ENCODE results near the gene ZNF761.
"Not testable (repeated sequence)": the region's sequence is repeated elsewhere in the genome, so short reads cannot be mapped to it uniquely, and the experiment has no call there.

The ZNF761 gene

DNA sequence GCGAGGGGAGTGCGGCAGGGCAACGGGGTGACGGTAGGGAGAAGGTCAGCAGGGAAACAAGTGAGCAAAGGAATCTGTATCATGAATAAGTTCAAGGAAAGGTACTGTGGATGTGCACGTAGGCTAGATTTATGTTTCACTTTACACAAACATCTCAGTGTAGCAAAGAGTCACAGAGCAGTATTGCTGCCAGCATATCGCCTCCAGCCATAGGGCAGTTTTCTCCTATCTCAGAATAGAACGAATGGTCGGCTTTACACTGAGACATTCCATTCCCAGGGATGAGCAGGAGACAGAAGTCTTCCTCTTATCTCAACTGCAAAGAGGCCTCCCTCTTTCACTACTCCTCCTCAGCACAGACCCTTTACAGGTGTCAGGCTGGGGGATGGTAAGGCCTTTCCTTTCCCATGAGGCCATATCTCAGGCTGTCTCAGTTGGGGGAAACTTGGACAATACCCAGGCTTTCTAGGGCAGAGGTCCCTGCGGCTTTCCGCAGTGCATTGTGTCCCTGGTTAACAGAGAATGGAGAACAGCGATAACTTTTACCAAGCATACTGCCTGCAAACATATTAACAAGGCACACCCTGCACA lies 28.4 kb downstream of the ZNF761 start:
- DNase-seq, result not testable (repeated sequence)

DNA sequence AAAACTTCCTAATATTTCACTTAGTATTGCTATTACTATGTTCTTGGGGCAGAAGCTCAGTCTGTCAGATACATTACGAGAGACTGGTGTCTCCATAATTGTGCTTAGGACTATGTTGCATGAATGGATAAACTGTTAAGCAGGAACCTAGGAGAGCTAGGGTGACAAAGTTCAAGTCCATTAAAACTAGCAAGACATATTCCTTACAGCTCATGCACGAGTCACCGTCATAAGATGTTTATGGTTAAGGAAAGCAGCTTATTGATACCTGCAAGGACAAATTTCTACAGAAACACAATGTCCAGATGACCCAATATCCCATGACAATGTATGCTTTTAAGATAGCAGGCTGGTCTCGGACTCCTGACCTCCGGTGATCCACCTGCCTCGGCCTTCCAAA lies 30.1 kb downstream of the ZNF761 start:
- no peak for DNase-seq

DNA sequence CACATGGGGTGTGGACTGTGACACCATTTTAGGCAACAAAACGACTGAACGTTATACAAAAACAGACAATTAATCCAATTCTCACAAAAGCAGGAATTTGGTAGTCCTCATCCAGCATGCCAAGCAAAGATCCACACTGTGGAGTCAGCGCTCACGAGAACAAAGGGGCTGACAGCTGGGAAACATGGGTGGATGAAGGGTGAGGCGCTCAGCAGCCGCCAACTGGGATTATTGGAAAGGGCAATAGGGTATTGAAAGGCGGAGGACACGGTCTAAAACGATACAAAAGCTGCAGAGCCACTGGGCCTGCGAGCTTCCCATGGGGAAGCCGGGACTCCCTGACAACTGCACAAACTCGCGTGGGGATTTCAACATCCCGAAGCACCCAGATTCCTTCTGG lies 31.1 kb downstream of the ZNF761 start:
- DNase-seq, result no peak

DNA sequence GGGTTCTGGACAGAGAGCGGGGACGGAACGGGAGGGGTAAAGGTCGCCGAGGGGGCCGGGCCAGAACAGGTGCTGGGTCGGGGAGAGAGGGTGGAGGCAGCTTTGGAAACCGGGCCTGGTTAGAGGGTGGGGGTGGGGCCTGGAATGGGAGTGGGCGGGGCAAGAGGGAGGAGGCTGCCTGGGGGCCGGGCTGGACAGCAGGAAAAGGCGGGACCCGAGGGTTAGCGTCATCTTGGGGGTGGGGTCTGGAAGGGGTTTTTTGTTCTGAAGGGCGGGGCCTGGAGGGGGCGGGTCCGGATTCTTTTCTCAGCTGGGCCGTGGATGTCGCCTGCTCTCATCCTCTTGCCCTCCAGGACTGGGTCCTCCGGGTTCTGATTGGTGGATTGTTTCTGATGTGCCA lies 31.5 kb downstream of the ZNF761 start:
- DNase-seq, result no peak

DNA sequence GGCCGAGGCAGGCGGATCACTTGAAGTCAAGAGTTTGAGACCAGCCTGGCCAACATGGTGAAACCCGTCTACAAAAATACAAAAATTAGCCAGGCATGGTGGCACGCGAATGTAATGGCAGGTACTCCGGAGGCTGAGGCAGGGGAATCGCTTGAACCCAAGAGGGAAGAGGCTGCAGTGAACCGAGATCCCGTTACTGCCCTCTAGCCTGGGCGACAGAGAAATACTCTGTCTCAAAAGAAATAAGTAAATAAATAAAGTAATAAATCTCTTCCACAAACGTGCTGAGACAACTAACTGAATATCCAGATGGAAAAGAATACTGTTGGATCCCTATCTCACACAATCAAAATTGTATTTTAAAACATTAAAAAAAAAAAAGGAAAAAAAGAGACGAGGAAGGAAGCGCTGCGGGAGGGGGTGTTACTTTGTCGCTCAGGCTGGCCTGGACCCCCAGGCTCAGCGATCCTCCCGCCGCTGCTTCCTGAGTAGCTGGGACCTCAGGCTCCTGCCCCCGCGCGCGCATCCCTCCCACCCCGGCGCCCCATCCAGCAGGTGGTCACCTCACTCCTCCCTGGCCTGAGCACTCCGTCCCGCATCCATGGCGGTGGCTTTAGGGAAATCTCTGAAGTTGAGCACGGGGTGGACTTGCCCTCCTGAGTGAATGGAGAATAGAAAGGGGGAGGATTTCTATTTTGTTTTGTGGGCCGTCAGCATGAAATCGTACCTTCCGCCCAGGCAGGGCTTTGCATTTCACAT lies 35.1 kb downstream of the ZNF761 start:
- DNase-seq, result no peak

DNA sequence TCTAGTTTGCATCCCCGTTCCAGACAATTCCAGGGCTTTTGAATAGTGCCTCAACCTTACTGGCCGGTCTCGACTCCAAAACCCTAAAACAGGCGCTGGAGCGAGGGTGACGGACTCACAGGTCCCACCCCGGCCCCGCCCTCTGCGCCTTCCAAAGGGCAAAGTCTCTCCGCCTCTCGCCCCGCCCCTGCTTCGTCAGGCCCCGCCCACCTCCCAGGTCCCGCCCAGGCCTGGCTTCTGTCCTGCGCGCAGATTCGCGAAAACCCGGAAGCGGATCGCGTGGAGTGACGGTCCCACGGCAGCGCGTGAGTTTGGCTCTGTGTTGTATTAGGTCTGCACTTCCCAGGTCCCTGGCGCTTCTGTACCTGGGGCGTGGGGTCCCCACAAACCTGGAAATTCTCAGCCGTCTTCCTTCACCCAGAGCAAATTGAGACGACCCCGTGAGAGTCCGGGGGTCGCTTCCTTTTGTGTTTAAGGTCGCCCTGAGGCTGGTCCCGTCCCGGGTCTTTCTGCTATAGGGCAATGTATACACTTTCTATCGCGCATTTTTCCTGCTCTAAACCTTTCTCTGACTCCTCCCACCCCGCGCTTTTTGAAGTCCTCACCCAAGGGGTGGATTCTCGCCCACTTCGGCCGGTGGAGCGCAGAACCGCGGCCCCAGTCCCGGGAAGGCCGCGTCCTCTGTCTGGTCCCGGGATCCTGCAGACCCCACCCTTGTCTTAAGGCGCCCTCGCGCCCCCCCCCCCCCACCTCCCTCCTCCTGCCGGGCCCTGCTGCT lies 35.9 kb downstream of the ZNF761 start, which contains the start of gene ZNF813:
Gene ZNF813, plus strand, starts transcription at position 249 of the 778 bp plus-strand sequence. CDS start 16,090 bp downstream, outside the sequence.
- DNase-seq, result peak; percentile 96

DNA sequence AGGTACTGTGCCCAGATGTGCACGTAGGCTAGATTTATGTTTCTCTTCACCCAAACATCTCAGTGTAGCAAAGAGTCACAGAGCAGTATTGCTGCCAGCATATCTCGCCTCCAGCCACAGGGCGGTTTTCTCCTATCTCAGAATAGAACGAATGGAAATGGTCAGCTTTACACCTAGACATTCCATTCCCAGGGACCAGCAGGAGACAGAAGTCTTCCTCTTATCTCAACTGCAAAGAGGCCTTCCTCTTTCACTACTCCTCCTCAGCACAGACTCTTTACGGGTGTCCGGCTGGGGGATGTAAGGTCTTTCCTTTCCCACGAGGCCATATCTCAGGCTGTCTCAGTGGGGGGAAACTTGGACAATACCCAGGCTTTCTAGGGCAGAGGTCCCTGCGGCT lies 36.8 kb downstream of the ZNF761 start:
- not testable (repeated sequence) for DNase-seq

DNA sequence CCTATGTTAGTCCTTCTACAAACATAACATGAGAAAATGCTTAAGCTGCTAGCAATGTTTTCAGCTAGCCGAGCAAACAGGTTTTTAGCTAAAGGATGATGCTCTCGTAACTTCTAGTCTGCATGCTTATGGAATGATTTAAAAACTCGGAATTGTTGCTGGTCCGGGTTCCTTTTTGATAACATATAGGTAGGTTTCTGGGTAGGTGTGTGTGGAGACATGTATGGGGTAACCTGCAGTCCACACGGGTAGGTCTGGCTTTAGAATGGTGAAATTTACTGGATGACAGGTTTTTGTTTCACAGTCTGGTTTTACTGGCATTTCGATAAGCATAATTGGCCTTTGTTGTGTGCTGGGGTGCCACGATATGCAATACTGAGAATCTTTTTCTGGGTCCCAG lies 40.1 kb downstream of the ZNF761 start:
- no peak for DNase-seq

DNA sequence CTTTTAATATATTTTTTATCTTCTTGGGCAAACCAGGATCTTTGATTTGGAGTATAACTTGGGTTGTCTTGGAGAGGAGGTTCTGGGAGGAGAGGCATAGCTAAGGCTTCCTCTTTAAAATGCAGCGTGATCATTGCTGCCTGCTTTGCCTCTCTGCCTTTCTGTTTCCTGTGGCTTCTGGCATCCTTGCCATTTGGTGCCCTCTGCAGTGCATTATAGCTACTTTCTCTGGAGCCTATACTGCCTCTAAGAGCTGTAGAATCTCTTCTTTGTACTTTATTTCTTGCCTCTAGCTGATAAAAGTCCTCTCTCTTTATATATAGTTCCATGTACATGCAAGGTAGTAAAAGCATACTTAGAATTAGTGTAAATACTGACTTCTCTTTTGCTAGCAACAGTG lies 43.0 kb downstream of the ZNF761 start:
- DNase-seq, result not testable (repeated sequence)

DNA sequence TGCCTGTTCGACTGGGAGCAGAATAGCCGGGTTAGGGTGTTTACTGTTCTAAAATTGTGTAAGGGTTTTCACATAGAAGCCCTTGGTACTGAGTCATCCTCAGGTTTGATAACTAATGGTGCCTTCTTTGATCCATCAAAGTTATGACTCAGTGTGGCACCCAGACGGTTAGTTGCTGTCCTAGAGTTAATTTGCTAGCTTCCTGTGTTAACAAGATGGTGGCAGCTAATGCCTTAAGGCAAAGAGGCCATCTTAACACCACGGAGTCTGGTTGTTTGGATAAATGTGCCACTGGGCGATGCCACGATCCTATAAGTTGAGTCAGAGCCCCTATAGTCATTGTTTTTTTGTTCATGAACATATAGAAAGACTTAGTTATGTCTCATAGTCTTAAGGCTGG lies 43.7 kb downstream of the ZNF761 start:
- not testable (repeated sequence) for DNase-seq

DNA sequence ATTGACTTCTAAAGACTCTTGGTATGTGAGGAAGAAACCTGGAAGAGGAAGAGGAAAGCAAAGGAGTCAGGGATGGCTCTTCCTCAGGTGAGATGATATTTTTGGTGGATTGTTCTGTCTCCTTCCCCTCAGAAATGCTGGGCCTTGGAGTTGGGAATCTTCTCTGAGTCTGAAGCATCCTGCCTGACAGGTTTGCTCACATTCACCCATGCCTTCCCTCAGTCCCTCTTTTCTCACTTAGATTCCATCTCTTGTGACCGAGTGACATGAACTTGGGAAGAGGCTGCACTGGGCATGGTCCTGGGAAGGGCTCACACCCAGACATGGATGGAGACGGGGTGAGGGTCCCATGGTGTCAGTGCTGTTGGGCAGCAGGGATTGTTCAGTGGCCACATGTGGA lies 52.0 kb downstream of the ZNF761 start:
- not testable (repeated sequence) for DNase-seq

DNA sequence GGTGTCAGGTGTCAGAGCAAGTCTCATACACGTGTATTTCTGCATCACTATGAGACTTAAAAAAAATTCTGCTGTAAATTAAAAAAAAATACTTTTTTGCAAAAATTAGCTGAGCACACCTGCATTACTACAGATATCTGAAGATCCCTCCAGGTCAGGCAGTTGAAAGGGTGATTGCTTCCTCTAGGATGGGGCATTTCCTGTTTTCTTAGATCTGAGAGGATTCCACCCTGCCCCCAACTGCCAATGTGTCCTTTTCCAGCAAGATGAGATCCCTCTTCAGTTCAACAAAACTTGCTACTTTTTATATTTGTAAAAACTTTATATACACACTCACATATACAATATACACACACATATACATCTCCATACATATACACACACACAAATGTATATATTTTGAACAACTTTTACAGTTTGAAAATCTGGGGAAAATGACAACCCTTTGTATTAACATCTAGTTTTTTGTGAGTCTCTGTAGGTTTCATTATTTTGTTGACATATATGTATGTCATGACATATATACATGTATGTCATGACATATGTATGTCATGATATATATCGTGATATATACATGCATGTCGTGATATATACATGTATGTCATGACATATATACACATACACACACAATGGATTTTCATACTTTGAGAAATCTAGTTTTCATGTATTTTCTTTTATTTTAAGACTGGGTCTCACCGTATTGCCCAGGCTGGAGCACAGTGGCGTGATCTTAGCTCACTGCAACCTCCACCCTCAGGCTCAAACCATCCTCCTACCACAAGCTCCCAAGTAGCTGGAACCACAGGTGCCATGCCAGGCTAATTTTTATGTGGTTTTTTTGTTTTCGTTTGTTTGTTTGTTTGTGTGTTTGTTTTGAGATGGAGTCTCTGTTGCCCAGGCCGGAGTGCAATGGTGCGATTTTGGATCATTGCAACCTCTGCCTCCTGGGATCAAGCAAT lies 53.5 kb downstream of the ZNF761 start:
- no peak for DNase-seq

DNA sequence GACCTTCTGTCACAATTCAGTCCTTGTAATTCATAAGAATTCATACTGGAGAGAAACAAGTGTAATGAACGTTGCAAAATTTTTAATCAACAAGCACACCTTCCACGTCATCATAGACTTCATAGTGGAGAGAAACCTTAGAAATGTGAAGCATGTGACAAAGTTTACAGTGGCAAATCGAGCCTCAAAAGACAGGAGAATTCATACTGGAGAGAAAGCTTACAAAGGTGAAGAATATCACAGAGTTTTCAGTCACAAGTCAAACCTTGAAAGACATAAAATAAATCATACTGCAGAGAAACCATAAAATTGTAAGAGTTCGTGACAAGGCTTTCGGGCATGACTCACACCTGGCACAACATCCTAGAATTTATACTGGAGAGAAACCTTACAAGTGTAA lies 60.4 kb downstream of the ZNF761 start:
- DNase-seq, result no peak

DNA sequence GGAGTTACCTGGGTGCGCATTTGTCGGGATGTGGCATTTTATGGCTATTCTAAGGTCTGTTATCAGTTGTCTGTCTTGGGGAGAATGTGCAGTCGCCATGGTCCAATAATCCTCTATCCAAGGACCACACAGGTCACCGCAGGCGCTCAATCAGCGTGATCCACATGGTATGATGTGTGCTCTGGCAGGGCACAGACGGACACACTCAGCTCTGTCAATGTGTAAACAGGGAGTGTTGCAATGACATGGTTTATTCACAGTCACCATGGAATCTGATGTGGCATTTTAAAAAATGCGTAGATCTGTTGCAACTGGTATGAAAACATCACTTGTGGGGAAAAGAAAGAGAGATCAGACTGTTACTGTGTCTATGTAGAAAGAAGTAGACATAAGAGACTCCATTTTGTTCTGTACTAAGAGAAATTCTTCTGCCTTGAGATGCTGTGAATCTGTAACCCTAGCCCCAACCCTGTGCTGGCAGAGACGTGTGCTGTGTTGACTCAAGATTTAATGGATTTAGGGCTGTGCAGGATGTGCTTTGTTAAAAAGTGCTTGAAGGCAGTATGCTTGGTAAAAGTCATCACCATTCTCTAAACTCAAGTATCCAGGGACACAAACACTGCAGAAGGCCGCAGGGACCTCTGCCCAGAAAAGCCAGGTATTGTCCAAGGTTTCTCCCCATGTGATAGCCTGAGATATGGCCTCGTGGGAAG lies 65.7 kb downstream of the ZNF761 start:
- DNase-seq, result not testable (repeated sequence)

DNA sequence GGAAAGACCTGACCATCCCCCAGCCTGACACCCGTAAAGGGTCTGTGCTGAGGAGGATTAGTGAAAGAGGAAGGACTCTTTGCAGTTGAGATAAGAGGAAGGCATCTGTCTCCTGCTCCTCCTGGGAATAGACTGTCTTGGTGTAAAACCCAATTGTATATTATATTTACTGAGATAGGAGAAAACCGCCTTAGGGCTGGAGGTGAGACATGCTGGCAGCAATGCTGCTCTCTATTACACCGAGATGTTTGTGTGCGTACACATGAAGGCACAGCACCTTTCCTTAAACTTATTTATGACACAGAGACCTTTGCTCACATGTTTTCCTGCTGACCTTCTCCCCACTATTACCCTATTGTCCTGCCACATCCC lies 66.2 kb downstream of the ZNF761 start:
- DNase-seq, result not testable (repeated sequence)

DNA sequence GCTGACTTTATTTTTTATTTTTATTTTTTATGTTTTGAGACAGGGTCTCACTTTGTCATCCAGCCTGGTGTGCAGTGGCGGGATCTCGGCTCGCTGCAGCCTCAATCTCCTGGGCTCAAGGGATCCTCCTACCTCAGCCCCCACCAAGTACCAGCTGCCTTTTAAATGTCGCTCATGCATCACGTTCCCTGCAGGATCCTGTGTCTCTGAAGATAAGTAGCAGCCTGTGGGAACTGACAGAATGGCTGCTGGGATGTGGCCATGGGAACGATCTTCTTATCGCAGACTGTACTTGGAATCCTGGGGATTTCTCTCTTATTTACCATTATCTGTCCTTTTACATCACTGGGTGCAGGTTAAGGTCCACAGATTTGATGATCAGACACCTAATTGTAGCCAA lies 71.4 kb downstream of the ZNF761 start:
- DNase-seq, result not testable (repeated sequence)

DNA sequence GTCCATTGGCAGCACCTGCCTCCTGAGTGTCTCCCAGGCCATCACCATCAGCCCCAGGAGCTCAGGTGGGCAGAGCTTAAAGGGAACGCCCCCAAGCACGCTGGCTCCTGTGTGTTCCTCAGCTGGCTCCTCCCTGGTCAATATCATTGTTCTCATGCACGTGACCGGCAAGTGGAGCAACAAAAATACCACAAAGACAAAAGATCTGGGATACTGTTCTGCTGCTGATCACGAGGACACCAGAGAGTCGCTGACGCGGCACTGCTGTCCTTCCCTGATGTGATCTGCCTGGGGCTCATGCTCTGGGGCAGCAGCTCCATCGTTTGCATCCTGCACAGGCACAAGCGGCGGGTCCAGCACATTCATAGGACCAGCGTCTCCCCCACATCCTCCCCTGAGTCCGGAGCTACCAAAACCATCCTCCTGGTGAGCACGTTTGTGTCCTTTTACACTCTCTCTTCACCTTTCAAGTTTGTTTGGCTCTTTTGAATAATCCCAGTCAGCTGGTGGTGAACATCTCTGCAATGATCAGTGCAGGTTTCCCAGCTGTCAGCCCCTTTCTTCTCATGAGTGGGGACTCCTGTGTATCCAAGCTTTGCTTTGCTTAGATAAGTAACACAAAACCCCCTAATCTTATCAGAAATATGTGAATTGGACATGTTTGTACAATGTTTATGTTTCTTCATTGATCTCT lies 72.0 kb downstream of the ZNF761 start:
- not testable (repeated sequence) for DNase-seq

DNA sequence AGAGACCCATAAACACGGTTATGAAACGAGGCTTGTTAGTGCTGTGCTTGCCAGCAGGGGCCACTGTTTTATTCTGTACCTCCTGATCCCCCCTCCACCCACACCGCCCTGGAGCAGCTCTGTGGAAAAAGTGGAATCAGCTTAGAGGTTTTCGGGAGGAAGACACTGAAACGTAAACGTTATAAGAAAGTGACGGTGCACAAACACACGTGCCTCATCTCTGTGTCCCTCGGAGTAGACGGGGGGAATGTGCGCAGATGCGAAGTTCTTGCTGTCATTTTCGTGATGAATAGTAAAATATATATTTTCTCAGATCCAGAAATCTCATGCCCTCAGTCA lies 72.5 kb downstream of the ZNF761 start:
- DNase-seq, result not testable (repeated sequence)

DNA sequence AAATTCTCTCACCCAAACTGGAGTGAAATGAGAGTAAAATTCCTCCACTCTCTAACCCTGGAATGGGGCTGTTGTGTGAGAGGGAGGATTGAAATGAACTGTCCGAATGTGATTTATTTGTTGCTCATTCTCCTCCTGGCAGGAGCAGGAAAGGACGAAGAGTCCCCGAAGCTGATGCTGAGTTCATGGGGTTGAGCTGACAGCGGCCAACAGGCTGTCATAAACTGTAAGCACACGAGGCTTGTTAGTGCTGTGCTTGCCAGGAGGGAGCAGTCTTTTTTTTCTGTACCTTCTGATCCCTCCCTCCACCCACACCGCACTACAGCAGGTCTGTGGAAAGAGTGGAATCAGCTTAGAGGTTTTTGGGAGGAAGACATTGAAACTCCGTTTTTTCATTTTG lies 73.1 kb downstream of the ZNF761 start:
- no peak for DNase-seq

DNA sequence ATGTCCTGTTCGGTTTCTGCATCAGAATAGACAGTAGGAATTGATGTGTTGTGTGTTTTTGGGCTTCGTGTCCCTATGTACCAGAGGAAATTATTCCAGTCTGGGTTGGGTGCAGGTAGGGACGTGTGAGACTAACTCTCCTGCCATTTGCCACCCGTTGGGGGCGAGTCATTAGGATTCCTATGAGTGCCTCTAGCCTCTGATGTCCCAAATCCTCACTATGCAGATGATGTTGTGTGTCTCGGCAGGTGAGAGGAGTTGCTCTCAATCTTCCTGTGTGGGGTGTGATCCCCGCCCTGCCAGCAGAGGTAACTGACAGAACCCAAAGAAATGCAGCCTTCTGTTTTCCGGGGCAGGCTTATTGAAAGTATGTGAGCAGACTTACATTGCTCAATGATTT lies 74.9 kb downstream of the ZNF761 start:
- no peak for DNase-seq
